HL-60/S4 treated with phorbol 12-myristate 13-acetate at 8.2 ng/mL for 4 days and 3 days (cell line): Measurements from ENCODE around the gene TAS1R1.

ENCODE experiments used
- in situ Hi-C: fragments of 300-500 bp; cut with MboI; formaldehyde crosslinking; loops from 2 replicates; pipeline ENCODE4 v1.15.0; 2022; ENCODE audit warnings: low sequenced_read_pairs

TAS1R1 gene

DNA sequence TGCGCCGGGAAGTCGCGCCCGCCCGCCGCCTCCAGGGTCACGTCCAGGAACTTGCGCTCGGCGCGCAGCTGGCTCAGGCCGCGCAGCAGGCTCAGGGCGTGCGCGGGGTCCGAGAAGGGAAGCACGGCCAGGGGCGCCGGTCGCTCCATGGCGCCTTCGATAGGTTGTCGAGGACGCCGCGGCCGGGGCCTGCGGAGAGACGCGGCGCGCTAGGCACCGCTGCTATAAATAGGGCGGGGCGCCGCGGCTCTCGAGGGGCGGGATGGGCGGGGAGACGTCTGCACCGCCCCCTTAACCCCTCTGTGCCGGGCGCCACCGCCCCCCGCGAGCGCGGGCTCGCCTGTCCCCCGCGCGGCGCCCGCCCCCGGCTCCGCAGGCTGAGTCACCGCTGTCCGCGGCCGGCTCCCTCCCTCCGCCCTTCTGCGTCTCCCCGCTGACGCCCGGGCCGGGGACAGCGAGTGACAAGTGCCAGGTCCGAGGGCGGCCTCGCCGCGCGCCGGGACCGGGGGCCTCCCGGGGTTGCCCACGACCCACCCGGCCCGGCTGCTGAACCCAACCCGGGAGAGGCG is 47.6 kb downstream of the TAS1R1 start, which contains the start of gene KLHL21:
KLHL21 (minus strand) TSS at position 201 of the 569 bp plus-strand sequence; CDS start at position 149, 52 bp downstream.
- in situ Hi-C loops = no loop called here

DNA sequence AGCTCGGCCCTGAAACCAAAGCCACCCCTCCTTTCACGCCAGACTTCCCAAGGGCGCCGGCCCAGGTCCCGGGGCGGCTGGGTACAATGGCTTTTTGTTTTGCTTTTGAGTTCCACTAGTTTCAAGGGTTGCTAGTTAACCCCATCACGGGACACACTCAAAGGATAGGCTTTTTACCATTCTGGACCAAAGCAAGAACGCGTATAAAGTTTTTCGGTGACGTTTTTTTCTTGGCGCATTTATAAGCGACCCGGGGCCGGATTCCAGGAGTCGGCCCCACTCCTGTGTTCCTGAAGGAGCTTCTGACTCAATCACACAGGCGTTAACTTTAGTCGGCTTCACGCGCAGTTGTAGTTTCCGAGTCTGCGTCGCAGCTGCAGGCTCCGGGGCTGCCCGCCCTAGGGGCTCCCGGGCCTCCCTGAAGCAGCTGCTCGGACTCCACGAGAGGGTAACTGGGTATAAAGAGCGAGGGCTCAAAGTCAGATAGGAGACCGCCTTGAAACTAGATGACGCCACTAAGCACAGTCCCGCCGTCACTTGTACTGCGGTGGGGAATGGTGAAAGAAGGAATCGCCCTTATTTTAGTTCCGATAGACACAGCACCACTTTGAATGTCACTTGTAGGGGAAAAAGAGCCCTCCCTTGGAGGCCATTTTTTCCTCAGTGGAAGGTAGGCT is 48.3 kb downstream of the TAS1R1 start:
- in situ Hi-C loops = no loop called here

DNA sequence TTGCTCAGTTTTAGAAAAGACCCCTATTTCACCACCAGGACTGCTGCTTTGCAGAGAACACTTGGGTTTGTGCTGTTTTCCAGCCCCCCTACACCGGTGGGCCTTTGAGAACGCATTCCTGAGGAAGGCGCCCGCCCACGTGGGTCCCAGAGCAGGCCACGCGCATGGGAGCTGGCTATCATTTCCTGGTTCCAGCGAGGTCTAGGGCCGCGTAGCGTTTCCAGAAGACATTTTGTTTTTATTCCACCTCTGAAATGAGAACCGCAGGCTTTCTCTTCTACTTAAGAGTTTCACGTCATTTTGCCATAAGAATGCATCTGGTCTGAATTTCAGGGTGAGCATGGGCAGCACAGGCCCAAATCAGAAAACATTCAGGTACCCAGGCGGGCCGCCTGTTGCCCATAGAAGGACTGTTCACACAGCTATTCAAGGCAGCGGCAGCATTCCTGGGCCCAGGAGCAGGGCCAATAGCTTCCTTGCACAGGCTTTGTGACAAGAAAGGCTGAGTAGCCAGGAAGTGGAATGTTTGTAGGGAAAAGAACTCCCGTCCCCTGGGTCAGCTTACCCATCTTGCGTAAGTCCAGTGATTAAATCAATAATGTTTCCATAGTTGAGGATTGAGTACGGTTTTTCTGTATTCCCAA is 48.9 kb downstream of the TAS1R1 start:
- in situ Hi-C loops = no loop called here

DNA sequence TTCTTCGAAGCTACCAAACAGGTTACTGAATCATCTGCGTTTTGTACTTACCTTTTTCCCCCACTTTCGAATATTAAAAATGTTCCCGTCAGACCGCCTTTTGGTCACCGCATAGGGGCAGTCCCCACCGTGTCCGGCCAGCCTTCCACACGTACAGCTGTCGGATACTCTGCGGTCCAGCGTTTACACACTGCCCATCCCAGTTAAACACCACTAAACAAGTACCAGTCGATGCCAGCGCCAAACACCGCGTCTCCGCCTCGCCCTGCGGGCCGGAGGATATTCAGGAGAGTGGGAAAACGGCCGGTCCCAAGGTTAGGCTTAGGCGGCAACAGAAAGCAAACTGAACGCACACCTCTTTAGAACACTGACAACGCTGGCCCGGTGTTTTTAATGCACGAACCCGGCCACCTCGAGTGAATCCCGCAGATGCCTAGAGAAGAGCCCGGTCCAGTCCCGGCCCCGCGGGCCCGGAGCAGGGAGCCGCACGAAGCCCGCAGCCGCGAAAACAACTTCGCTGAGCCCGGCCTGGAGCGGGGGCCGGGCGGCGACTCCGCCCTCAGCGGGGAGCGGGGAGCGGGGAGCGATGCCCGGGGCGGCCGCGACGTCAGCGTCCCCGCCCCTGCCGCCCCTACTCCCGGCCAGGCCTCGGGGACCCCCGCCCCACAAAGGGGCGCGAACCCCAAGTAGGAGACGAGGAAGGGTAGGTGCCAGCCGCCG is 57.7 kb downstream of the TAS1R1 start:
- in situ Hi-C loops = no loop called here

DNA sequence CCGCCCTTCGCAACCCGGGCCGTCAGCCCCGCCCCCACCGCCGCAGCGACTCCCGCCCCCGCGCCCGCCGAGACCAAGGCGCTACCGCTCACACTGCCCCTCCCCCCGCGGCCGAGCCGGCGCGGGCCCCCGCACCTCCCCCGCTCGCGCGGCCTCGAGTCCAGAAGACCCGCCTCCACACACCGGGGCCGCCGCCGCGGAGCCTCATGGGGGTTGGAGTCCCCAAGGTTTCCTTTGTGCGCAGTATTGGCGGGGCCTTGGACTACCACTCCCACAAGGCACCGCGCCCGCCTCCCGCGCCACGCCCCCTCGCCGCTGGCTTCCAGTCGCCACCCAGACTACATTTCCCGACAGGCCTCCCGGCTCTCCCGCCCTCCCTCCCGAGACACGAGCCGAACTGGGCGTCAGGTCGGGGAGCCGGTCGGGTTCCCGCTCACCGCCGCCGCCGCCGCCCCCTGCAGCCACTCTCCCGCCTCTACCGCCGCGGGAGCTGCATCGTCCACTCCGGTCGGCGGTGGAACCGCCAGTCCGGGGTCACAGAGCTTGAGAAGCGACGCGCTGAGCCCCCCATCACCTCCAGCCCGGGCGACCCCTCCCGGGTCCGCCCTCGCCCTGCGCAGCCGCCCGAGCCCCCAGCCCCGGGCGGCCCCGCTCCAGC is 58.4 kb downstream of the TAS1R1 start, which contains the start of gene PHF13:
PHF13 (plus strand) TSS at position 371 of the 658 bp plus-strand sequence. CDS start 336 bp downstream, outside the sequence.
- in situ Hi-C loops = no loop called here

DNA sequence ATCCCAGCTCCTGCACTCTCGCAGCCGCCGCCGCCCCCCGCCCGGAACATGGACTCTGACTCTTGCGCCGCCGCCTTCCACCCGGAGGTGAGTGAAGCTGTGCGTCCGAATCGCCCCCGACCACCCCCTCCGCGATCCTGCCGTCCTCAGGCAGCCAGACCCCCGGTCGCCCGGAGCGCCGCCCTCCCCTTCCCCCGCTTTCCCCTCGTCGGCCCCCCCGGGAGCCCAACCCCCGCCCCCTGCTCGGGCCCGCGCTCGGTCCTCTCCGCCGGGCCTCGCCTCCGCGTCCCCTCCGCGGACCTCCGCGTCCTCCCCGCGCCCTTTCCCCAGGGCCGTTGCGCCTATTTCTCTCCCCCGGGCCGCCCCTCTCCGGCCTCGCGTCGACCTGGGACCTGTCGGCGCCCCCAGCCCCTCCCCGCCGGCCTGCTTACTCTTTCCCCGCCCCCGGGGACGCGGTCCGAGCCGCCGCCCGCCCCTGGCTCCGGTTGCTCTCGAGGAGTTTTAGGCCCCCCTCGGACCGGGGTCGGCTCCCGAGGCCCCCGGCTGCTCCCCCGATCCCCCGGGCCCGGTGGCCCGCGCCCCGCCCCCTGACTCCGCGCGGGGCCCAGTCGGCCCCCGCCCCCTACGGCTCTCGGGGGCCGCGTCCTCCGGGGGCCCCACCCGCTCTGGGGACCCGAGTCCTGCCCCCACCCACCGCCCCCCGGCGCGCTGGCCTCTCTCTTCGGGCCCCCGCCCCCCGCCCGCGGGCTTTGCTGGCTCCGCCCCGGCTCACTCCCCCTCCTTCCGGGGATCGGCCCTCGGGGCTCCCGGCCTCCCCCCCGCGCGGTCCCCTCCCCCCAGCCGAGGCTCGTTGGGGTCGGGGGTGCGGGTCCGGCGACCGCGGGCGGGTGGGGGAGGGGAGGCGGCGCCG is 59.2 kb downstream of the TAS1R1 start:
- in situ Hi-C loops = no loop called here

DNA sequence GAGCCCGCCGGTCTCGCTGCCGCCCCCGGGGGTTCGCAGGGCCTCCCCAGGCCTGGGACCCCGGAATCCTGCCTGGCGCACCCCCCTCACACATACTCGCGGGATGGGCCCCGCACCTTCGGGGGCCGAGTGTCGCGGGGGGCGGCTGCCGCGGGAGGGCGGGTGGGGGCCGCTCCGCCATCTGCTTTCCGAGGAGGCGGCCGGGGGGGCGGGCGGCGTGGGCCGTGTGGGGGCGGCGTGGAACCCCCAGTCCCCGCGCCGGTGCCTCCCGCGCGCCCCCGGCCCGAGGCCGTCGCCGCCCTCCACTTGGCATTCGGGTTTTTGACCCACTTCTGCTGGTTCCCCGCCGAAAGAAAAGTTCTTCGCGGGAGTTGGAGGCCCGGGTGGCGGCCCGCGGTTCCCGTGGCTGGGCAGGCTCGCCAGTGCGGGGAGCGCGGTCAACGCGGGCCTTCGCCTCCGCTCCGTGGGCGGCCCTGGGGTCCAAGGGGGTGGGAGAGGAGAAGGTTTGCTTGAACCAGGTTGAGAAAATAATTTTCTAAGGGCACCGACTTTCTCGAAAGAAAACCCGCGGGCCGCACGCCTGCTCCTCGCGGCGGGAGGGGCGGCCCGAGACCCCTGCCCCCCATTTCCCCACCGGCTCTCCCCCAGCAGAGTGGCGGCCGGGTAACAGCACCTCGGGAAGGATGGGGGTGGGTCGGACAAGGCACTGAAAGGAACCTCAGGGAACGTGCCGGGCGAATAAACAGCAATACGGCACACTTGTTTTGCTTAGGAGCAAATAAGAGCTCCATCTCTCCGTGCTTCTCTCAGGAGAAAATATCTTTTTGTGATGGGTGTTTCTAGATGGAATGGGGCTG is 60.0 kb downstream of the TAS1R1 start:
- in situ Hi-C loops = no loop called here

DNA sequence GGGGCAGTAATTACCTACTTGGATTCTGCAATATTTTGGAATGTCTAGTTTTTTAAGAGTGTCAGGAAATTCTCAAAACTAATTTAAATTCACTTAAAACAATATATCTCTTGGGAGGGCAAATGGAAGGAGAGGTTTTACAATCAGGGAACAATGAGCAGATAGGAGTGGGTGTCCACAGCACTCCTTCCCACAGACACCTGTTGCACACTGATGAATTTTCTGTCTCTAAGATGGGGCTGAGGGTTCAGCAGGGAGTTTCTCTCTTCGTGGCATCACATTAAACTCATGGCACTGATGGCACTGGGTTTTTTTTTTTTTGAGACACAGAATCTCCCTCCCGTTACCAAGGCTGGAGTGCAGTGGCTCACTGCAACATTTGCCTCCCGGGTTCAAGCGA is 63.9 kb downstream of the TAS1R1 start:
- in situ Hi-C loops = no loop called here

DNA sequence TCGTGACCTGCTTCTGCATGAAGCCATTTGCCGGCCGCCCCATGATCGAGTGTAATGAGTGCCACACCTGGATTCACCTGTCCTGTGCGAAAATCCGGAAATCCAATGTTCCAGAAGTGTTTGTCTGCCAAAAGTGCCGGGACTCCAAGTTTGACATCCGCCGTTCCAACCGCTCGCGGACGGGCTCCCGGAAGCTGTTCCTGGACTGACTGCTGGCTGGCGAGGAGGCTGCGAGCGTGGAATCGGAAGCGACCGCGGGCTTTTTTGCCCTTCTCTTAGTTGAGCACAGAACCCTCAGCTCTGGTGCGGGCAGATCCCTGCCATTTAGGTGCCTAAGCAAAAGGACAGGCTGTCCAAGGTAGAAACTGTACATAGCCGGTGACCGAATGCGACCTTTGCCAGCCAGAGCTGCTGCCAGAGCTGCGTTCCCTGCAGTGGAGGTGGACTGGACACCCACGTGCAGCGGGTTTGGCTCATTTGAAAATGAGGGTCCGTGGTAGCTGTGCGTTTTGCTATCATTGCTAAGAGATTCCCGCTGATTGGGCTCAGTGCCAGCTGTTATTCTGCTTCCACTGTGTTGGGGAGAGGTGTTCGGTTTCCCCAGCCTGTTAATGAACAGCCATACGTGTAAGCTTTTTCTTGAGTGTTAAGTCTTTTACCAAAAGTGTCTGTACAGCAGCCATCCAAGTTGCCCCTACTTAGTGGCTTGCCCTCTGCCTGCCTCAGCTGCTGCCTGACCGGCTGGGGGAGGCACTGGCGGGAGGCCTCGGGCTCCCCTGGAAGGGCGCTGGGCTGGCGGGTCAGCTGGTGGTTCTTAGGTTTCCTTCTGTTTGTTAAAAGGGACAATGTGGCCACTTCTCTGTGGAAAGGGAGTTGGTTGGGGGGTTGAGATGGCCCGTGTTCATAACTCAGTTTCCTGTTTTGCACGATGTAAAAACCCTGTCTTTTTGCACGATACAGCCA is 66.6 kb downstream of the TAS1R1 start:
- in situ Hi-C loops = no loop called here

DNA sequence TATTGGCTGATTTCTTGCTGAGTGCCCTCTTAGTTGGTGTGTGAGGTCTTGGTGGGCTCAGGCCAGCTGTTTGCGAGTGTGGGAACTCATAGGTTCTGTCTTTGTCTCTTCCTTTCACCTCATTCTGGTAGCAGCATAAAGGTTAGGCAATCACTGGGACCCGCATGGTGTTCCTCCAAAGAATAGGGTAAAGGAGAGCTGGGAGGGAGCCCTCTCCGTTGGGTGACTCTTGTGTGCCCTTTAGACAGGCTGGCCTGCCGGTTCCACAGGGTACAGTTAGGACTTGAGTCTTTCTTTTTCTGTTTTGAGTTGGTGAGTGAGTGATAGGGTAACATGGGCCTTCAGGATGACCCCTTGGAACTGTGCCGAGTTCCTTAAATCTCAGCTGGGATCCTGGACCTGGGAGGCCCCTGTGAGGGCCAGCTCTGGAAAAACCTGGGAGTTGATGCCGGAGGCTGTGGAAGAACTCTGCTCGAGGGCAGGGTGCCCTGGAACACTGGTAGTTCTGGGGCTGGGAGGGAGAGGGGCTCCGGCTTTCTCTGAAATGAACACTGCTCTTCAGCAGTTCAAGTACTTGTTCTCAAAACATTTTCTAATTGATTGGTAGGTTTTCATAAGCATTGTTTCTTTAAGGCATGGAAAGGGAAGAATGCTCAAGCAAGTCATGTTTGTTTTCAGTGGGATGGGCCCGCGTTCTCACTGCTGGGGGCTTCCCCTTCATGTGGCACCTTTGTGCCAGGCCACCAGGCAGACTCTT is 67.5 kb downstream of the TAS1R1 start:
- in situ Hi-C loops = no loop called here

DNA sequence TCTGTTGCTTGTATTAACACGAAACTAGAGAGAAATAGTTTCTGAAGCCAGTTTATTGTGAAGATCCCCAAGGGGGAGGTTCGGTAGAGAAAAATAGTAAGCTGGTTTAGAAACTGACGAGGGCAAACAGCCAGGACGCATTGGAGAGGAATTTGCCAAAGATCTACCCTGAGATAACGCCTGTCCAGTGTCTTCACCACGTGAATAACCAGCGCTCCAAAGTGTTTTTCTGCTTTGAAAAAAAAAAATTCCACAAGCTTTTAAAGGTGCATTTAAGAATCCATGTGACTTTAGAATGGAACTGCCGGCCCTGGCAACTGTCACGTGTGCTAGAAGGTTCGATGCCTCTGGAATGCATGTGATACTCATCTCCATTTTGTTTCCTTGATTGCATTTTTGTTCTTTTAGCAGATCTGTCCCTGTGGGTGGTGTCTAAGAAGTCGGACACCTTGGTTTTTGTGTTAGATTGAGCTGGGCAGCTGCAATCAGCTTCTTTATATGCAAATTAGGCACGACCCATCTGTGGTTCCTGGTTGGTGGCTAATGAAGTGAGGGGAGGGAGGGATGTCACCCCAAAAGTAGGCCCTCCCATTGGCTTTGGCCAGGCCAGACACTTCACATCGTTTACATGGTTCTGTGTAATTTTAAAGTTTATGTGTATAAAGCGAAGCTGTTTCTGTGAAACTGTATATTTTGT is 68.3 kb downstream of the TAS1R1 start:
- in situ Hi-C loops = no loop called here

DNA sequence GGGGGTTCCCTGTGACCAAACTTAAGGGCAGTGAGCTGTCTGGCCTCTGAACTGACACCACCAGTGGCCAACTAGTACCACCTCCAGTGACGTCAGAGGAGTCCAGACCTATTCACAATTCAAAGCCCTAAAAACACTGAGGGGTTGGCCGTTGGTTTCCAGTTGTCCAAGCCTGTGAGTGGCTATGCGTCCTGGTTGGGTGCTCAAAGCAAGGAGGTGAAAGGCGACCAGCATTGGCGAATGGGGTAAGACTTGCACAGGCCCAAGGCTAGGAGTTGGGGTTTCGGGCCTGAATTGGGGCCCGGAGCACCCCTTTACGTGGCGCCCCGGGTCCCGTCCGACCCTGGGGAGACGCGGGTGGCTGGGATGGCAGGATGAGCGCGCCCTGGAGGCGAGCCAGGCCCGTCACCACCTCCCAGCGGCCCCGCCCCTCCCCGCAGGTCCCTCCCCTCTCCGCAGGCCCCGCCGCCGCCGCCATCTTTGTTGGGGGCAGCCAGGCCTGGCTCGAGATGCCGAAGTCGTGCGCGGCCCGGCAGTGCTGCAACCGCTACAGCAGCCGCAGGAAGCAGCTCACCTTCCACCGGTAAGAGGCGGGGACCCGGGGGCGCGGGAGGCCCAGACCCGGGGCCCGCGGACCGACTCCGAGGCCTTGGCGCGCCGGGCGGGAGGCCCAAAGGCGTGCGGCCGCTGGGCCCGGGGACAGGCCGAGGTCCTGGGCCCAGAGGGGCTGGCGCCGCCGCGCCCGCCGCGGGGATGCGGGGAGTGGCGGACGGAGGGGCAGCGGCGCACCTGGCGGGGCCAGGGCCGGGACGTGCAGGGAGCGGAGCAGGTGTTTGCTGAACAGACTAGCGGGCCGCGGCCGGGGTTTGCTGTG is 69.8 kb downstream of the TAS1R1 start, which contains the start of gene THAP3:
THAP3 (plus strand) TSS at position 159 of the 874 bp plus-strand sequence; CDS start at position 510, 351 bp downstream.
- in situ Hi-C loops = no loop called here

DNA sequence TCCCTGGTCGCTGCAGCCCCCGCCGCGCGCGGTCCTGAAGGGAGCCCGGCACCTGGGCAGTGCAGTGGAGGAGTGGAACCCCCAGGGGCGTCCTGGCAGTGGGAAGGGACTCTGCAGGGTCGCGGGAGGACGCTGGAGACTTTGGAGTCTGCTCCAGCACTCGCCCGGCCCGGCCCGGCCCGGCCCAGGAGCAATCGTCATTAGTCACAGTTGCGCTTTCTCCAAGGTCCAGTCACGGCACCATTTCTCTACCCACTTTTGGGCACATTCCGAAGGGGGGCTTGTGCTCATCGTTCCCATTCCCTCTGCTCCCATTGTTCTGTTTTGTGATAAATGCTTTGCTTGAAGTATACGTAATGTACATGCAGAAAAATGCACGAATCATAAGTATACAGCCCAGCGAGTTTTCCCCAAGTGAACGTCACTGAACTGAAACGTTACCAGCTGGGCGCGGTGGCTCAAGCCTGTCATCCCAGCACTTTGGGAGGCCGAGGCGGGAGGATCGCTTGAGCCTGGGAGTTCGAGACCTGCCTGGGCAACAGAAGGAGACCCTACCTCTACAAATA is 70.6 kb downstream of the TAS1R1 start:
- in situ Hi-C loops = no loop called here

DNA sequence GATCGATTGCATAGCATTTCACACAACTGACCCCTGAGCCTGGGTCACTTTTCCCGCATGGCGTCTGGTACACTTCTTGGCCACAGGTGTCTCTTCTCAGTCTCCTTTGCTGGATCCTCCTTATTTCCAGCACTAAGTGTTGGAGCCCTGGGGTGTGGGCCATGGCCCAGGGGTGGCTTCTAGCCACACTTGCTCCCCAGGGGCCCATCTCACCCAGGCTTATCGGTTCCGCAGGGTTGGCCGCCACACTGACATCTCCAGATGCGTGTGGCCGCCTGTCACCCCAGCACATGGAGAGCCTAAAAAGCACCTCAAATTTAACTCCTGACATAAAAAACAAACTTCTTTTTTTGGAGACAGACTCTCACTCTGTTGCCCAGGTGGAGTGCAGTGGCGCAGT is 71.9 kb downstream of the TAS1R1 start:
- in situ Hi-C loops = no loop called here
